ENCODE data around the gene CCIN.
"Not testable (repeated sequence)": the region's sequence is repeated elsewhere in the genome, so short reads cannot be mapped to it uniquely, and the experiment has no call there.

CCIN gene

GRCh38 chr9:36158122-36158521 is 11.1 kb upstream of the CCIN start:
- no peaks in the 10 kb centered on the region for H3K9me2 ChIP-seq (replicated peaks; ENCODE audit: insufficient read depth, low read length)
- no peaks in the 10 kb centered on the region for H4K20me1 ChIP-seq (ENCODE audit: low read depth, low read length)
- H3K4me2 ChIP-seq (ENCODE audit: low read depth, low read length, poor library complexity, severe bottlenecking), result no peak overlapping the region
- TF ChIP-seq EZH2phosphoT487 (conservative IDR thresholded peaks at IDR 0.05; ENCODE audit: low read length) (no peak), CTCF (IDR thresholded peaks at IDR 0.05; ENCODE audit: insufficient read depth, low read length, poor library complexity, severe bottlenecking) (no peak)
- H3K27ac ChIP-seq (ENCODE audit: low read depth, low read length), result no peak overlapping the region
- no peaks in the 10 kb centered on the region for H3K36me3 ChIP-seq (ENCODE audit: low read length)
- no peaks in the 10 kb centered on the region for H3K79me2 ChIP-seq (ENCODE audit: insufficient read depth, low read length)
- H3F3A ChIP-seq (ENCODE audit: insufficient read depth), result no peaks in the 10 kb centered on the region
- no peak overlapping the region for H2AFZ ChIP-seq (ENCODE audit: low read depth, low read length, severe bottlenecking)
- H3K9me3 ChIP-seq (ENCODE audit: insufficient read depth, low read length), result no peaks in the 10 kb centered on the region
- no peak overlapping the region for H3K9ac ChIP-seq (ENCODE audit: low read length)
- H3K4me3 ChIP-seq (ENCODE audit: insufficient read depth, low read length, poor library complexity, severe bottlenecking), result no peak overlapping the region
- no peaks in the 10 kb centered on the region for H3K27me3 ChIP-seq (ENCODE audit: low read length)

- H3K27me3 ChIP-seq (ENCODE audit: low read length), result no peaks in the 10 kb centered on the region
- H3K9ac ChIP-seq (ENCODE audit: low read length), result no peak overlapping the region
- H3K9me2 ChIP-seq (replicated peaks; ENCODE audit: insufficient read depth, low read length), result no peaks in the 10 kb centered on the region
- no peaks in the 10 kb centered on the region for H3K36me3 ChIP-seq (ENCODE audit: low read length)
- no peak overlapping the region for H2AFZ ChIP-seq (ENCODE audit: low read depth, low read length, severe bottlenecking)
- H3K79me2 ChIP-seq (ENCODE audit: insufficient read depth, low read length), result no peaks in the 10 kb centered on the region
- H4K20me1 ChIP-seq (ENCODE audit: low read depth, low read length), result no peaks in the 10 kb centered on the region
- TF ChIP-seq CTCF (IDR thresholded peaks at IDR 0.05; ENCODE audit: insufficient read depth, low read length, poor library complexity, severe bottlenecking) (no peak), EZH2phosphoT487 (conservative IDR thresholded peaks at IDR 0.05; ENCODE audit: low read length) (no peak)
- no peak overlapping the region for H3K4me2 ChIP-seq (ENCODE audit: low read depth, low read length, poor library complexity, severe bottlenecking)
- no peaks in the 10 kb centered on the region for H3F3A ChIP-seq (ENCODE audit: insufficient read depth)
- no peak overlapping the region for H3K4me3 ChIP-seq (ENCODE audit: insufficient read depth, low read length, poor library complexity, severe bottlenecking)
- no peaks in the 10 kb centered on the region for H3K9me3 ChIP-seq (ENCODE audit: insufficient read depth, low read length)
- no peak overlapping the region for H3K27ac ChIP-seq (ENCODE audit: low read depth, low read length)
These were observed 10.3 kb upstream of the CCIN start for GRCh38 chr9:36158917-36159316.

- H3K4me2 ChIP-seq (ENCODE audit: low read depth, low read length, poor library complexity, severe bottlenecking), result not testable (repeated sequence)
These were observed 9.7 kb upstream of the CCIN start for GRCh38 chr9:36159509-36159908.

GRCh38 chr9:36160126-36160525 is 9.1 kb upstream of the CCIN start:
- not testable (repeated sequence) for H3K9ac ChIP-seq (ENCODE audit: low read length); H2AFZ ChIP-seq (ENCODE audit: low read depth, low read length, severe bottlenecking); H3K27ac ChIP-seq (ENCODE audit: low read depth, low read length); H3F3A ChIP-seq (ENCODE audit: insufficient read depth); H3K27me3 ChIP-seq (ENCODE audit: low read length); H3K9me3 ChIP-seq (ENCODE audit: insufficient read depth, low read length); H3K36me3 ChIP-seq (ENCODE audit: low read length); H3K4me2 ChIP-seq (ENCODE audit: low read depth, low read length, poor library complexity, severe bottlenecking); H3K9me2 ChIP-seq (replicated peaks; ENCODE audit: insufficient read depth, low read length); H3K4me3 ChIP-seq (ENCODE audit: insufficient read depth, low read length, poor library complexity, severe bottlenecking); H4K20me1 ChIP-seq (ENCODE audit: low read depth, low read length); H3K79me2 ChIP-seq (ENCODE audit: insufficient read depth, low read length)

More at GRCh38 chr9:36159509-36159908, 9.7 kb upstream of the CCIN start:
- H2AFZ ChIP-seq (ENCODE audit: low read depth, low read length, severe bottlenecking); H3K9ac ChIP-seq (ENCODE audit: low read length); H3K79me2 ChIP-seq (ENCODE audit: insufficient read depth, low read length); H3K9me2 ChIP-seq (replicated peaks; ENCODE audit: insufficient read depth, low read length); H3F3A ChIP-seq (ENCODE audit: insufficient read depth); H3K4me3 ChIP-seq (ENCODE audit: insufficient read depth, low read length, poor library complexity, severe bottlenecking); H3K27me3 ChIP-seq (ENCODE audit: low read length); H3K27ac ChIP-seq (ENCODE audit: low read depth, low read length); H3K9me3 ChIP-seq (ENCODE audit: insufficient read depth, low read length); H4K20me1 ChIP-seq (ENCODE audit: low read depth, low read length); H3K36me3 ChIP-seq (ENCODE audit: low read length): not testable (repeated sequence)
